Measurements from ENCODE around the gene APMAP. TPM values are rescaled to one million over a fixed set of nuclear protein-coding genes. Genes with fewer than 3 reads are reported as not detected.
A peak's percentile ranks its signal among the peaks of the same experiment; 100 is the strongest.

The APMAP gene
- total RNA-seq, 2 experiments from 2014 or later = 36.7 to 40.0 TPM

DNA sequence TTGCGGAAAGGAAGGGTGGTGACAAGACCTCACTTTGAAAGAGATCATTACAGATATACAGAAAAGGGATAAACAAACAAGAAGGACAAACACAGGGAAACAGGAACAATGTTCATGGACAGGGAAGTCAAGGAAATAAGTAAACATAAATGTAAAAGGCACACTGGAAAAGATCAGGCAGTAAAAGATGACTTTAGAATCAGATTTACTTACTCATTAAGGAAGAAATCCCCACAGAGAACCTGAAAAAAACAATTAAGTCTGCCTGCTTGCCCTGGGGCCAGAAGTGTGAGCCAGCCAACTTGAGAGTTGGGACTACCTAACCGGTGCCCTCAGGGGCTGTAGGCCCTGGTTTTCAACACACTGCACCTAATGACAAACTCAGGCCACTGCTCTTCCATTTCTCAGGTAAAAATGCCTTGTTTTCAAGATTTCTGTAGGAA lies 1.7 kb downstream of the APMAP start:
- ChIA-PET POLR2A (interaction anchor here (1.1 kb wide), 1 partner anchor 67 kb away, joined by 3 read pairs; the partner anchor contains the start of gene ACSS1), CTCF (interaction anchor here (1.1 kb wide), 1 partner anchor 69 kb away, joined by 4 read pairs; no protein-coding TSS in a partner anchor)
- Mint-ChIP-seq H3K9me3 (no peaks in the 10 kb centered on the region), H3K4me1 (ENCODE audit: low read depth) (peaks cover 72% of the 10 kb centered on the region), H3K27me3 (no peaks in the 10 kb centered on the region), H3K4me3 (peak overlapping the region; percentile 97), H3K36me3 (ENCODE audit: low read depth) (peaks cover 26% of the 10 kb centered on the region), H3K27ac (peak overlapping the region; percentile 95)
- TF ChIP-seq, protein P1, sequence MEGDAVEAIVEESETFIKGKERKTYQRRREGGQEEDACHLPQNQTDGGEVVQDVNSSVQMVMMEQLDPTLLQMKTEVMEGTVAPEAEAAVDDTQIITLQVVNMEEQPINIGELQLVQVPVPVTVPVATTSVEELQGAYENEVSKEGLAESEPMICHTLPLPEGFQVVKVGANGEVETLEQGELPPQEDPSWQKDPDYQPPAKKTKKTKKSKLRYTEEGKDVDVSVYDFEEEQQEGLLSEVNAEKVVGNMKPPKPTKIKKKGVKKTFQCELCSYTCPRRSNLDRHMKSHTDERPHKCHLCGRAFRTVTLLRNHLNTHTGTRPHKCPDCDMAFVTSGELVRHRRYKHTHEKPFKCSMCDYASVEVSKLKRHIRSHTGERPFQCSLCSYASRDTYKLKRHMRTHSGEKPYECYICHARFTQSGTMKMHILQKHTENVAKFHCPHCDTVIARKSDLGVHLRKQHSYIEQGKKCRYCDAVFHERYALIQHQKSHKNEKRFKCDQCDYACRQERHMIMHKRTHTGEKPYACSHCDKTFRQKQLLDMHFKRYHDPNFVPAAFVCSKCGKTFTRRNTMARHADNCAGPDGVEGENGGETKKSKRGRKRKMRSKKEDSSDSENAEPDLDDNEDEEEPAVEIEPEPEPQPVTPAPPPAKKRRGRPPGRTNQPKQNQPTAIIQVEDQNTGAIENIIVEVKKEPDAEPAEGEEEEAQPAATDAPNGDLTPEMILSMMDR (IDR thresholded peaks at IDR 0.05) = no peak
- DNase-seq (no peak), ATAC-seq (no peak)
- intact Hi-C loops (cut with micrococcal nuclease) = loop anchor here (10.0 kb wide), 1 partner anchor 404 kb away; the partner anchor contains the start of gene ABHD12

DNA sequence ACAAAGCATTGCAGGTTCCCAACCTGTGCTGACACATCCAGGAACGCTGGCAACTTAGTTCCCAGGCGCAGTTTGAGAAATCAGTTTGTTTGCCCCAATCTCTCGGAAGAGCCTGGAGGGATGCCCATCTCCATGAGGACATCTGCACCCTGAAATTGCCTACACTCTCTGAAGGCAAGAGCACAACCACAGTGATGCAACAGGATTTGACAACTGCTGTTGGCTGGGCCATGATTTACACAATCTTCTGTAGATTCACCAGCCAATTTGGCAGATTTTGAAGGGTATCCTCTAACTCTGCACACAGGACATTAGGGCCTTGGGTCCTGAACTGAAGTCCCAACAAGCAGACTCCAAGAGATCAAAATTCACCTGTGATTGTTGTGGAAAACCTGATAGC lies 3.4 kb downstream of the APMAP start:
- POLR2A ChIA-PET = interaction anchor here (1.3 kb wide), 1 partner anchor 36 kb away, joined by 4 read pairs; no protein-coding TSS in a partner anchor
- H3K9me3 Mint-ChIP-seq = no peaks in the 10 kb centered on the region
- peaks cover 27% of the 10 kb centered on the region for H3K36me3 Mint-ChIP-seq (ENCODE audit: low read depth)
- no peaks in the 10 kb centered on the region for H3K27me3 Mint-ChIP-seq
- TF ChIP-seq, protein P1 (IDR thresholded peaks at IDR 0.05) = no peak
- ATAC-seq (no peak), DNase-seq (no peak)
- H3K27ac Mint-ChIP-seq = peak overlapping the region; percentile 44
- intact Hi-C loops (cut with micrococcal nuclease) = no loop called here
- no peak overlapping the region for H3K4me3 Mint-ChIP-seq
- H3K4me1 Mint-ChIP-seq (ENCODE audit: low read depth) = peaks cover 80% of the 10 kb centered on the region
- CTCF ChIA-PET = interaction anchor here (0.7 to 1.1 kb wide), 3 partner anchors 58 to 76 kb away, joined by 3 read pairs; no protein-coding TSS in a partner anchor

DNA sequence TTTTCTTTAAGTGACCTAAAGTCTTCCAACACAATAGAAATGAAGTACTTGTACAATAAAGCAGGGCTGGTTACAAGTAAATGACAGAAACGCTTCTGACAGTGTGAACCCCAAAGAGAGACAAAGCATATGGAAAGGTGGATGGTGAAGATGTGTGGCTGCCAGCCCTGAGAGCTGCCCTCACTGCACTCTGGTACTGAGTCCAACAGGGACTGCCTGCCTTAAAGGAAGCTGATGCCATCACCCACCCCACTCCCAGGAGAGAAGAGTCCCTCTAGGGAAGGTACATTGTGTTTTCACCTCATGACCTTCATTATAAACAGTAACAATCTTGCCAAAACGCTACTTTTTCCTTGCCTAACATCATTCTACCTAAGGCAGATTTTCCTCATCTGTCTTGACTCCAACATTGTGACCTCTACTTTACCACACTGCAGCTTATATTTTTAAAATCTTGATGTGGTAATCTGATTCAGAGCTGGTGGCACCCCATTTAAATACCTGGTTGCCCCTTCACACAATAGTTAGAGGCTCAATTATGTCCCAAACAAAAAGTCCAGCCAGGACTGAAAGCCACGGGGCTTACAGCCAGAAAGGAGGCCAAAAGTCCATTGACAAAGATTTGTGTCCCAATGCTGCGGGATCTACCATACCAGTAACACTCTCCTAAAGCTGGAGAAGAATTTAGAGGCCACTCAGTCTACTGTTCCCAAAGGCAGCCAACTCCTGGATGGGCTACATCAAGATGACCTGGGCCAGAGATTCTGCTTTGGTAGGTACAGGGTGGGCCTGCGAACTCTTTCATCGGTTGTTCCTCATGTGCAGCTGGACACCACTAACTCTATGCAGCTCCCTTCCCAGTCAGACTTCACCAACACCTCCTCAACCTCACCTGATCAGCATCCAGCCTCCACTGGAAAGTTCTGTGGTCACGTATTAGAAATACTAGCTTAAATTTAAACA lies 4.4 kb downstream of the APMAP start:
- H3K4me3 Mint-ChIP-seq = no peak overlapping the region
- no peaks in the 10 kb centered on the region for H3K27me3 Mint-ChIP-seq
- DNase-seq = no peak
- TF ChIP-seq, protein P1 (IDR thresholded peaks at IDR 0.05) = no peak
- ChIA-PET CTCF (interaction anchor here (0.7 to 1.1 kb wide), 3 partner anchors 57 to 190 kb away, joined by 3 read pairs; no protein-coding TSS in a partner anchor), POLR2A (interaction anchor here (0.9 to 1.3 kb wide), 3 partner anchors 11 to 68 kb away, joined by 3 to 4 read pairs (median 3); no protein-coding TSS in a partner anchor)
- H3K4me1 Mint-ChIP-seq (ENCODE audit: low read depth) = peaks cover 70% of the 10 kb centered on the region
- H3K9me3 Mint-ChIP-seq = no peaks in the 10 kb centered on the region
- peak overlapping the region; percentile 63 for H3K27ac Mint-ChIP-seq
- intact Hi-C loops (cut with micrococcal nuclease) = no loop called here
- ATAC-seq = no peak
- H3K36me3 Mint-ChIP-seq (ENCODE audit: low read depth) = peaks cover 31% of the 10 kb centered on the region

DNA sequence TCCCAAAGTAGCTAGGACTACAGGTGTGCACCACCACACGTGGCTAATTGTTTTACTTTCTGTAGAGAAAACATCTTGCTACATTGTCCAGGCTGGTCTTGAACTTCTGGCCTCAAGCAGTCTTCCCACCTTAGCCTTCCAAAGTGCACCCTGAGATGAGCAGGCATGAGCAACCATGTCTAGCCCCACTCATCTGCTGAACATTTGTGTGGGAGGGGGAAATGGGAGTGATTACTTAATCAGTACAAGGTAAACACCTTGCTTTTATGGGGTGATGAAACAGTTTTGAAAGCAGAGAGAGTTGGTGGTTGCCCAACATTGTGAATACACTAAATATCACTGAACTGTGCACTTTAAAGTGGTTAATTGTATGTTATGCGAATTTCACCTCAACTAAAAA lies 5.3 kb downstream of the APMAP start:
- ChIA-PET CTCF (interaction anchor here (1.9 kb wide), 1 partner anchor 57 kb away, joined by 4 read pairs; no protein-coding TSS in a partner anchor), POLR2A (interaction anchor here (0.9 to 2.2 kb wide), 2 partner anchors 23 to 57 kb away, joined by 3 to 5 read pairs; no protein-coding TSS in a partner anchor)
- peaks cover 76% of the 10 kb centered on the region for H3K4me1 Mint-ChIP-seq (ENCODE audit: low read depth)
- TF ChIP-seq, protein P1 (IDR thresholded peaks at IDR 0.05) = no peak
- H3K27ac Mint-ChIP-seq = peak overlapping the region; percentile 63
- no peaks in the 10 kb centered on the region for H3K9me3 Mint-ChIP-seq
- DNase-seq (peak; percentile 38), ATAC-seq (peak; percentile 68)
- intact Hi-C loops (cut with micrococcal nuclease) = no loop called here
- no peaks in the 10 kb centered on the region for H3K27me3 Mint-ChIP-seq
- H3K4me3 Mint-ChIP-seq = no peak overlapping the region
- peaks cover 38% of the 10 kb centered on the region for H3K36me3 Mint-ChIP-seq (ENCODE audit: low read depth)
